HG03460 (cell line): ENCODE results near the gene PSKH1.
"Not testable (repeated sequence)": the region's sequence is repeated elsewhere in the genome, so short reads cannot be mapped to it uniquely, and the experiment has no call there.

Experiments used
- ATAC-seq: cut with Tn5 transposase; IDR thresholded peaks from one replicate; pipeline ENCODE4 v1.9.1; 2021; ENCODE audit not compliant: unreplicated experiment

The PSKH1 gene

DNA sequence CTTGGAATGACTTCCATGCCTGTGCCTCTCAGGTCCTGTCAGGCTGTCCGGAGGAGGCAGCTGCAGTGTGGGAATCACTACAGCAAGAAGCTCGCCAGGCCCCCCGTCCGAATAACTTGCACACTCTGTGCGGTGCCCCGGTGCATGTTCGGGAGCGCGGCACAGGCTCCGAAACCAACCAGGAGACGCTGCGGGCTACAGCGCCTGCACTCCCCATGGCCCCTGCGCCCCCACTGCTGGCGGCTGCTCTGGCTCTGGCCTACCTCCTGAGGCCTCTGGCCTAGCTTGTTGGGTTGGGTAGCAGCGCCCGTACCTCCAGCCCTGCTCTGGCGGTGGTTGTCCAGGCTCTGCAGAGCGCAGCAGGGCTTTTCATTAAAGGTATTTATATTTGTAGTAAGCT lies 7.1 kb upstream of the PSKH1 start:
- ATAC-seq: no peak

DNA sequence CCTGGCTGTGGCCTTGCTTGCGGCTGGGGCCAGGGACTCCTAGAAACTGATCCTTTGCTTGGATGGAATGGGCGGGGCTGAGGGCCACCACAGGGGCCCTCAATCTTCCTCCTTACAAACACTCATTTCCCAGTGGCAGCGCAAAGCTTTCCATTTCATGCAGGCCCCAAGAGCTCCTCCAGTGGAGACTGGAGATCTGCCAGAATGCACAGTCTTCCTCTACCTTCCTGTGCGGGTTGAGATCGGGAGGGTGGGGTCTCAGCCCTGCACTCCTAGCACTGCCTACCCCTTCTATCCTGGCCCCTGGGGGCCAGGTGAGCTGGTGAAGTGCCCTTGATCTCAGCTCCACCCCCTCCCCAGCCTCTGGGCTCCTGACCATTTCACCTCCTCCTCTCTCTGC lies 6.7 kb upstream of the PSKH1 start:
- ATAC-seq: no peak

DNA sequence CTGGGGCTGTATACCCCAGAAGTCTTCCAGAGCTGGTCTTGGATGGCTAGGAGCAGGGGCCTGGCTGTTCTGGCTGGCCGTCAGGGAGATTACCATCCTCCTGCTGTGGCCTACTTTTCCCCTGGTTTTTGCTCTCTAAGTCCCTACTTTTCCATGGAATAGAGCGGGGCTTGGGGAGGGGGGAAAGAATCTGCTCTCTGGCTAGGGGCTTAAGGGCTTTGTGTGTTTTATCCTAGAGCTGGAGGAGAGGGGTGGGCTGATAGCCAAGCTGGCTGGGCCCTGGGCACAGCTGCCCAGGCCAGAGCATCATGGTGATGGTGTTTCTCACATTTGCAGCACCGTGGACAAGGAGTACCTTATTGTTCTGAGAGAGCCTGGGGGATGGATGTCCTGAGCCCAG lies 4.7 kb upstream of the PSKH1 start:
- no peak for ATAC-seq

DNA sequence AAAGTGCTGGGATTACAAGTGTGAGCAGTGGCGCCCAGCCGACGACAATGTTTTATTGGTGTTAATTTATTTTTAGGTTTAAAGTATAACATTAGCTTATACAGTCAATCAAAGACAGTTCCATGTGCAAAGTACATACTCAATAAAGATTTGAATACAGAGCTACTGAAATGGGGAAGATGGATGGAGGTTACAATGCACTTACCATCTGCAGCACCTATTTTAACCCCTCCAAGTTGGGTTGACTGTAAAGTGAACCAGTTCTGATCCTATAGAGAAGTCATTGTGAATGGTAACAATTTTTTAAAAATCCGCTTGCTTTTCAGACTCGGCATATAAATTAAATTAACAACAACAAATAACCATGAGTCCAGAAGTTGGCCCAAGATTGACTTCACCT lies 679 bp upstream of the PSKH1 start:
- ATAC-seq: no peak

GRCh38 chr16:67893743-67894399 lies 817 bp downstream of the PSKH1 start:
- ATAC-seq: no peak

GRCh38 chr16:67897231-67897630 lies 4.2 kb downstream of the PSKH1 start:
- ATAC-seq: no peak

DNA sequence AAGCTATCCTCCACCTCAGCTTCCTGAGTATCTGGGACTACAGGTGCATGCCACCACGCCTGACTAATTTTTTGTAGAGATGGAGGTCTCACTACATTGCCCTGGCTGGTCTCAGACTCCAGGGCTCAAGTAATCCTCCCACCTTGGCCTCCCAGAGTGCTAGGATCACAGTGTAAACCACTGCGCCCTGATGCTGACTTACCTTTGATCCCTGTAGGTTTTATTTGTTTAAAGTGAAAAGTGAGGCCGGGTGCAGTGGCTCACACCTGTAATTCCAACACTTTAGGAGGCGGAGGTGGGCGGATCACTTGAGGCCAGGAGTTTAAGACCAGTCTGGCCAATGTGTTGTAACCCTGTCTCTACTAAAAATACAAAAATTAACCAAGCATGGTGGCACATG lies 8.7 kb downstream of the PSKH1 start:
- no peak for ATAC-seq

GRCh38 chr16:67902831-67903230 lies 9.8 kb downstream of the PSKH1 start:
- ATAC-seq: no peak

DNA sequence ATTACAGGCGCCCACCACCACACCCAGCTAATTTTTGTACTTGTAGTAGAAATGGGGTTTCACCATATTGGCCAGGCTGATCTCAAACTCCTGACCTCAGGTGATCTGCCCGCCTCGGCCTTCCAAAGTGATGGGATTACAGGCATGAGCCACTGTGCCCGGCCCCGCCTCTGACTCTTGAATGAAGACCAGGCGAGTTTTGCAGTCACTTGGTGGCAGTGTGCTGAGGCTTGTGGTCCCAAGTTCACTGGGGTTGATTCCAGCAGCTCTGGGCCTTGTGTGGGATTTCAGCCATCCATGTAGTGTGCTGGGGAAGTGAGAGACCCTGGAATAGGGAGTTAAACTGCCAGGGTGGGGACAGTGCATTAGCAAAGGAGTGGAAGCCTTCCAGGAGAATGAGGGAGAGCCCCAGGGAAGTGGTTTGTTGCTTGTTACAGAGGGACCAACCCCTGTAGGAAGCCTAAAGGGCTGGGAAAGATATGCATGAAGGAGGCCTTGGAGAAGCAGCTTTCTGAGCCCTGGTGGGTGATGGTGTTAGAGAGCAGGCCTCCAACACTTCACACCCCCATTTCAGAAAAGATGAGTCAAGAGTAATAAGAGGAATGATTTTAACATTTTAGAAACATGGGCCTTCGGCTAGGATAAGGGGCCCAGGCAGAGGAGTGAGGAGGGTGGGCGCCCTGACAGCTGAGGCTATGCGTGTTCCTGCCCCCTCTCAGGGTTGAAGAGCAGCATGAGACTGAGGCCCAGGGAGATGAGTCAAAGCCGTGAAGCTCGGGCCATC lies 14.5 kb downstream of the PSKH1 start:
- ATAC-seq: no peak

GRCh38 chr16:67909056-67909742 lies 16.1 kb downstream of the PSKH1 start:
- ATAC-seq: no peak

DNA sequence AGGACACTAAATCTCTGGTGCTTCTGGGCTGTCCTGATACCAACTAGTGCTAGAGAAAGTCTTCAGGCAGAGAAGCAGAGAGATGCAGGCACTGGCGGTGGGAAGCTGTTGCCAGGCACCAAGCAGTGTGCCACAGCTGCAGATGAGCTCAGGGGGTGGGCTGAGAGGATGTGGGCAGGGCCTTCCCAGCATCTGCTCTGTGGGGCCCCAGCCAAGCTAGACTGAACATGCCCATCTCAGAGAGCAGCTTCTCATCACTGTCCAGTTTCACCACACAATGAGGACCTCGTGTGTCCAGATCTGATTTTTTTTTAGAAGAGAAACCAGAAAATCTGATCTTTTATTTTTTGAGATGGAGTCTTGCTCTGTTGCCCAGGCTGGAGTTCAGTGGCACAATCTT lies 17.1 kb downstream of the PSKH1 start:
- no peak for ATAC-seq

DNA sequence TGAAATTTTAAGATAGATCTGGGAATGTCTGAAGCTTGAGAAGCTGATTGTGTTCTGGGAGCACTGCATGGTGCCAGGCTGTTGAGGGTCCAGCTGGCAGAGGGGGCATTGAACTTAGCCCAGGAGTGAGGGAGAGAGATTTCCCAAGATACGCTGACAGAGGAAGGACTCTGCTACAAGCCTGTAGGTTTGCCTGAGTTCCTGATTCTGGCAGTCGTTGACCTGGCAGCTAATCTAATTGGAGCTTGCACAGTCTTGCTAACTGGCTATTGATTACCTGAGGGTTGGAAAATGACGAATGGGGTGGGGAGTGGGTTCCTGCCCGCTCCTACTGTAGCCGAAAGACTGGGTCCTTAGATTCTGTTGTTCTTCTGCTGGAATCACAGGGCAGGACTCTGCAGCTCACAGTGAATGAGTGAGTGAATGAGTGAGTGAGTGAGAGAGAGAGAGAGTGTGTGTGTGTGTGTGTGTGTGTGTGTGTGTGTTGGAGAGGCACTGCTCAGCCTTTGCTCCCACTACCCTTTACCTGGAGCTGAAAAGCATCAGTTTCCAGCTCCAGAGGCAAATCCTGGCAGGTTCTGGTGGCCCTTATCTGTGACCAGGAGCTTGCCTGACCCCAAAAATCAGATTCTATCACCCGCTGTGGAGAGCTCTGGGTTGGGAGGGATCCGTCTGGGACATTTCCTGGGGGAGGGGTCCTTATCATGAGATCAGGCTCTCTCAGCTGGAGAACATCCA lies 21.9 kb downstream of the PSKH1 start:
- ATAC-seq: no peak

DNA sequence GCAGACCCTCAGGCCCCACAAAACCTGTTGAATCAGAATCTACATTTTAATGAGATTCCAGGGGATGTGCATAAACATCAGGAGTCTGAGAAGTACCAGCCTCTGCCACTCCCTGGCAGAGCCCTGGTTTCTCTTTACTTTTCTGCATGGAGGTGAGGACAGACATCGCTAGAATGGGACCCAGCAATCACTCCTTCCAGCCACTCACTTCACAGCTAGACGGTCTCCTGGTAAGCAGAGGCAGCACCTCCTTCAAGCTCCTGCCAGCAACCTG lies 22.4 kb downstream of the PSKH1 start:
- not testable (repeated sequence) for ATAC-seq

DNA sequence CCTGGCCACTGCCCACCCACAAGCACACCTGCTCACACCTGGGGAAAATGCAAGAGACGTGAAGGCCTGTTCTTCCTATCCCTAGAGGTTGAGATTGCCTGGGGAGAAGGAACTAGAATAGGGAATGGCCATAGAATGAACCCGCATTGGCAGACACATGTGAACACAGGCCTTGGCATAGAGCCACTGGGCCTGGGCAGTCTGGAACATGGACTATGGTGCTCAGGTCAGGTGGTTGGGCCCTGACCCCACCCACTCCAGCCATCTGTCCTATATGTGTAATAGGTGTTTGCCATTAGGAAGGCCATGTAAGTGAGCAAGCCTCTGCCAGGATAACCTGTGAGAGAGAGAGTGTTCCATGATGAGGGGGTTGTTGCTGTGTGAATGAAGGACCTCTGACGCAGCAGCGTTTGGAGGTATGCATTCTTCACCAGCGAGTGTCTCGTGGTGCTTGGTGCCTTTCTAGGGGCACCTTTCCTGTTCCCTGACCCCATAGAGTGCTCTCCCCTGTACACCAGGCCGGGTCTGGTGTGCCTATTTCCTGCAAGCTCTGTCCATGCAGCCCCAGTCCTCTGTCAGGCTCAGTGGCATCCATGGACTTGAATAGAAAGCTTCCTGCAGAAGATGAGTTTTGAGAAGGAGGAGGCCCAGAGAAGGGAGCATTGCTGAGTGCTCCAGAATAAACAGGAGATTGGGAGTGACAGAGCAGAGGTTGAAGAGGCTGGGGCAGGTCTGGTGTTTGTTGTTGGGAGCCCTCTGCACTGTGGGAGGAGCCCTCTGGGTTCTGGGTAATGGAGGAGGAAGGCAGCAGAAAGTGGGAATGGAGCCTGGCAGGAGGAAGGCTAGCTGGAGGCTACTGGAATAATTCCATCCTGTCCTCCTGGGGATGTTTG lies 23.0 kb downstream of the PSKH1 start:
- ATAC-seq: no peak

- ATAC-seq: no peak
These were observed 24.2 kb downstream of the PSKH1 start for GRCh38 chr16:67917140-67917851.

GRCh38 chr16:67917852-67918236 lies 24.8 kb downstream of the PSKH1 start:
- ATAC-seq: no peak

DNA sequence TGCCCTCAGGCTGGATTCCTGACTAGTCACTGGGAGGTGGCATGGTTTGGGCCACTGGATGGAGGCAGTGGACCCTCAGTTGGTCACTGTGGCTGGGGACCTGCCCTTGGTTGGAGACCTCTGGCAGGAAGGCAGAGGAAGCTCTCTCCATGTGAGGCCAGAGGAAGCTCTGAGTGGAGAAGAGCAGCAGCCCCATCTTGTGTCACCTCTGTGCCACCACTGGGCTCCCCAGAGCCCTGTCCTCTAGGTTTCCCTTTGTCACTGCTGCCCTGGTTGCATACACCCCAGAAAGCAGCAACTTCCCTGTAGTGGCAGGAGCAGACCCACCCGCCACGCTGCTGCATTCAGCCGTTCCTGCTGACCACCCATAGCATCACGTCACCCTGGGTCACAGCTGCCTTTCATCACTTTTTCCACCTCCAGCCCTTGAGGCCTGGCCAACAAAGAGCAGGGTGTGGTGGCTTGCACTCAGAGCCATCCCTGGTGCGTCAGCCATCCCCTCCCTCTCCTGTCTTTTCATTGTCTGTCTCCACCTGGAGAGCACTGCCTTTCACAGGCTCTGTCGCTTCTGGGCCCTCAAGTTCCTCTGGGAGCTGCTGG lies 26.7 kb downstream of the PSKH1 start:
- ATAC-seq: no peak

DNA sequence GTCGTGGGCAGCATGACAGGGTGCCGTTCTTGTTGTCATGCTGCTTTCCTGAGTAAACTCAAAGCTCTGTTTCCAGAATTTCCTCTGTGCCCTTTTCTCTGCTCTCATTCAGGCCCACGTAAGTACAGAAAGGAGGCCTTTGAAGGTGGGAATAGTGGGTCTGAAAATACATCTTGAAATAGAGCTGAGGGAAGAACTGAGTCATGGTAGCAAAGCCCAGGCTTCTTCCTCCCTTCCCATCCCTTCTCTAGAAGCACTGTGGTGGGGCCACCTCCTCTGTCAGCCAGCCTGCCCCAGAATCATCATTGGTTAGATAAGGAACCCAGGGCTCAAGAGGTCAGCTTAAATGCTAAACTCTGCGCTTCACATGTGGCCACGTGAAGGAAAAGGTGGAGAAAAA lies 29.2 kb downstream of the PSKH1 start:
- ATAC-seq: no peak

- ATAC-seq: no peak
These were observed 29.7 kb downstream of the PSKH1 start for GRCh38 chr16:67922740-67923139.
